Measurements from ENCODE around the gene HOXB8. TPM values are rescaled to one million over a fixed set of nuclear protein-coding genes. Genes with fewer than 3 reads are reported as not detected.

Gene HOXB8
- total and polyA plus RNA-seq, 10 of the 15 experiments (the other 5 are each of a cell fraction or from before 2014, with no cell fraction given), result 0.21 TPM; not detected in 9

GRCh38 chr17:48642843-48643696 lies 28.0 kb upstream of the HOXB8 start:
- Histone ChIP-seq H3K4me1 (ENCODE audit: control insufficient read depth, insufficient read depth, low read length) (peaks cover 7% of the 10 kb centered on the region), H3K27me3 (replicated peaks in 1 of 2; ENCODE audit: control insufficient read depth in 2 of 2, insufficient read depth in 2 of 2, low read length in 1 of 2) (peaks cover 9 to 19% of the 10 kb centered on the region in 2 experiments), H2AFZ (ENCODE audit: control insufficient read depth, low read depth, low read length) (no peak overlapping the region), H4K20me1 (ENCODE audit: control insufficient read depth, insufficient read depth) (no peaks in the 10 kb centered on the region), H3K36me3 (ENCODE audit: control insufficient read depth in 2 of 2, insufficient read depth in 2 of 2, low read length in 1 of 2) (no peaks in the 10 kb centered on the region), H3K27ac (ENCODE audit: control insufficient read depth, insufficient read depth) (no peak overlapping the region), H3K9me3 (replicated peaks; ENCODE audit: control insufficient read depth, insufficient read depth, low read length) (no peaks in the 10 kb centered on the region), H3K4me2 (ENCODE audit: control insufficient read depth, insufficient read depth) (no peak overlapping the region), H3K79me2 (ENCODE audit: control insufficient read depth, insufficient read depth, low read length) (no peaks in the 10 kb centered on the region), H3K9ac (ENCODE audit: control insufficient read depth, insufficient read depth, low read length) (no peak overlapping the region), H3K4me3 (no peak overlapping the region)
- ATAC-seq, result no peak
- CTCF ChIA-PET, result no interaction called here
- 59% methylated on average over 23 of the region's 23 CpGs for WGBS (ENCODE audit: insufficient coverage, insufficient replicate concordance, low lambda C conversion rate, missing lambda C conversion rate)
- POLR2A ChIA-PET, result no interaction called here
- BruUV-seq (replicated peaks), result no TSS peak
- RAD21 ChIA-PET (ENCODE audit: unreplicated experiment), result no interaction called here
- TF ChIP-seq KDM1A (IDR thresholded peaks at IDR 0.05; ENCODE audit: borderline replicate concordance) (no peak), GATAD2B (conservative IDR thresholded peaks at IDR 0.05; ENCODE audit: low read depth) (no peak), MAX (IDR thresholded peaks at IDR 0.05; ENCODE audit: low read depth, low read length) (no peak), NRF1 (conservative IDR thresholded peaks at IDR 0.05; ENCODE audit: low read depth, low read length) (no peak), SREBF2 (IDR thresholded peaks at IDR 0.05; ENCODE audit: low read length) (no peak), ZNF622 (IDR thresholded peaks at IDR 0.05) (no peak), SMARCA5 (IDR thresholded peaks at IDR 0.05) (no peak), HCFC1 (IDR thresholded peaks at IDR 0.05; ENCODE audit: low read length) (no peak), ESRRA (IDR thresholded peaks at IDR 0.05; ENCODE audit: low read length) (no peak)
- no peak for FAIRE-seq
- SMC1A ChIA-PET (ENCODE audit: uncharacterized antibody, unreplicated experiment), result no interaction called here
- intact Hi-C loops (cut with micrococcal nuclease; ENCODE audit: unreplicated experiment) (no loop called here), in situ Hi-C loops (cut with MboI) (no loop called here)
- DNase-seq (ENCODE audit: low read depth, low spot score), result no peak
